Osteocyte (in vitro differentiated cells): ENCODE data around the gene TINAGL1. TPM values are rescaled to one million over a fixed set of nuclear protein-coding genes. Genes with fewer than 3 reads are reported as not detected.

Experiments
- DNase-seq: peaks from one replicate; pipeline ENCODE4 v3.0.0; 2021; ENCODE audit warnings: mixed read lengths; ENCODE audit not compliant: unreplicated experiment; ENCODE audit errors: extremely low spot score
- H3K27ac Mint-ChIP-seq: one replicate; pipeline ENCODE4 v1.8.0; 2021; ENCODE audit warnings: mild to moderate bottlenecking, mixed read lengths; ENCODE audit not compliant: unreplicated experiment
- H3K27me3 Mint-ChIP-seq: one replicate; pipeline ENCODE4 v1.8.0; 2021; ENCODE audit warnings: mixed read lengths; ENCODE audit not compliant: unreplicated experiment
- H3K36me3 Mint-ChIP-seq: one replicate; pipeline ENCODE4 v1.8.0; 2021; ENCODE audit warnings: mixed read lengths; ENCODE audit not compliant: unreplicated experiment
- H3K4me1 Mint-ChIP-seq: one replicate; pipeline ENCODE4 v1.8.0; 2021; ENCODE audit warnings: mixed read lengths; ENCODE audit not compliant: unreplicated experiment
- H3K4me3 Mint-ChIP-seq: one replicate; pipeline ENCODE4 v1.8.0; 2021; ENCODE audit warnings: mild to moderate bottlenecking, moderate library complexity, mixed read lengths; ENCODE audit not compliant: unreplicated experiment
- H3K9me3 Mint-ChIP-seq: one replicate; pipeline ENCODE4 v1.8.0; 2021; ENCODE audit warnings: mixed read lengths; ENCODE audit not compliant: unreplicated experiment
- CTCF ChIP-seq: fragments of 200-600 bp; sonication (generic); IDR thresholded peaks from 2 replicates; pipeline ENCODE4 v1.5.0; 2021; ENCODE audit warnings: antibody characterized with exemption, mild to moderate bottlenecking, moderate library complexity
- long read RNA-seq: library from polyadenylated mRNA; unstranded; transcript quantifications from one replicate; pipeline ENCODE4 v2.0.0, GENCODE V29; 2021
- total RNA-seq: library from RNA; stranded (reverse); gene quantifications from 2 replicates; pipeline ENCODE4 v1.2.1, GENCODE V29; 2021

Gene TINAGL1
- 9.2 and 10.0 TPM in 2 replicates for total RNA-seq
- long read RNA-seq = 0 reads

GRCh38 chr1:31576201-31576669 lies at the start of gene TINAGL1:
Gene TINAGL1, plus strand, starts transcription at chr1:31576515. Its CDS starts 634 bp downstream, at chr1:31577149.
- peaks cover 37% of the 10 kb centered on the region for H3K4me1 Mint-ChIP-seq
- no peak within 1 kb of the TSS for H3K27ac Mint-ChIP-seq
- H3K36me3 Mint-ChIP-seq = no peaks in the 10 kb centered on the region
- no peaks in the 10 kb centered on the region for H3K9me3 Mint-ChIP-seq
- H3K27me3 Mint-ChIP-seq = no peaks in the 10 kb centered on the region
- peak; percentile 69 for DNase-seq
- TF ChIP-seq CTCF = no peak
- H3K4me3 Mint-ChIP-seq = peak within 1 kb of the TSS; percentile 52

- H3K4me3 Mint-ChIP-seq = no peak overlapping the region
- no peak for DNase-seq
- H3K36me3 Mint-ChIP-seq = no peaks in the 10 kb centered on the region
- no peaks in the 10 kb centered on the region for H3K9me3 Mint-ChIP-seq
- peaks cover 11% of the 10 kb centered on the region for H3K27me3 Mint-ChIP-seq
- no peak overlapping the region for H3K27ac Mint-ChIP-seq
- H3K4me1 Mint-ChIP-seq = peaks cover 14% of the 10 kb centered on the region
- no peak for TF ChIP-seq CTCF
Measured at GRCh38 chr1:31529999-31530684, 46.2 kb upstream of the TINAGL1 start.

GRCh38 chr1:31531177-31531999 lies 44.9 kb upstream of the TINAGL1 start:
- DNase-seq = no peak

GRCh38 chr1:31532173-31532572 lies 44.1 kb upstream of the TINAGL1 start:
- Mint-ChIP-seq H3K4me3 (no peak overlapping the region), H3K36me3 (no peaks in the 10 kb centered on the region), H3K4me1 (peaks cover 14% of the 10 kb centered on the region), H3K9me3 (no peaks in the 10 kb centered on the region), H3K27me3 (peaks cover 13% of the 10 kb centered on the region), H3K27ac (no peak overlapping the region)
- no peak for DNase-seq
- no peak for TF ChIP-seq CTCF

More at GRCh38 chr1:31531177-31531999, 44.9 kb upstream of the TINAGL1 start:
- Mint-ChIP-seq H3K4me3 (no peak overlapping the region), H3K9me3 (no peaks in the 10 kb centered on the region), H3K36me3 (no peaks in the 10 kb centered on the region), H3K4me1 (peaks cover 14% of the 10 kb centered on the region), H3K27me3 (peaks cover 11% of the 10 kb centered on the region), H3K27ac (peak overlapping the region; percentile 54)
- TF ChIP-seq CTCF = no peak

DNA sequence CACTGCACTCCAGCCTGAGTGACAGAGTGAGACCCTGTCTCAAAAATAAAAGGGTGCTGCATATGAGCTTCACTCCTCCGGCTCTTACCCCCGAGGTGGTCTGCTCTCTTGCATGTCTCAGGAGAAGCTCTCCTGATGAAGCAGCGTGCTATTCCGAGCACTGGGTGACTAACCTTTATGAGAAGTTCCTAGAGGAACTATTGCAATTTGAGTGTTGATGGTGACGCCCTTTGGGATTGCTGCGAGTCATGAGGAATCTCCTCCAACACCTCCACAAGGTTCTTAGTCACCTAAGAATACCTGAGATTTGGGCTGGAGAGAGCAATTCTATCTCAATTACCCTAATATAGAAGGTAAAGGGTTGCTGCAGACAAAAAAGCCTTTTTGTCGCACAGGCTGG lies 40.8 kb upstream of the TINAGL1 start:
- no peak for TF ChIP-seq CTCF
- Mint-ChIP-seq H3K4me1 (peaks cover 14% of the 10 kb centered on the region), H3K27me3 (peaks cover 18% of the 10 kb centered on the region), H3K4me3 (no peak overlapping the region), H3K36me3 (no peaks in the 10 kb centered on the region), H3K9me3 (no peaks in the 10 kb centered on the region), H3K27ac (no peak overlapping the region)
- no peak for DNase-seq
